HG03378 (cell line): ENCODE results near the gene HDAC7.

Source experiments
- ATAC-seq: cut with Tn5 transposase; IDR thresholded peaks from one replicate; pipeline ENCODE4 v1.9.1; 2021; ENCODE audit warnings: mild to moderate bottlenecking, moderate library complexity; ENCODE audit not compliant: unreplicated experiment

Gene HDAC7

GRCh38 chr12:47750229-47750798, 69.4 kb downstream of the HDAC7 start:
- no peak for ATAC-seq

- ATAC-seq, result no peak
These were observed 70.8 kb downstream of the HDAC7 start for GRCh38 chr12:47748899-47749298.

- ATAC-seq, result no peak
These were observed 71.2 kb downstream of the HDAC7 start for GRCh38 chr12:47748507-47748828.

GRCh38 chr12:47747596-47748506, 71.9 kb downstream of the HDAC7 start:
- no peak for ATAC-seq

- peak; percentile 42 for ATAC-seq
These were observed 72.6 kb downstream of the HDAC7 start for GRCh38 chr12:47747126-47747525.

- no peak for ATAC-seq
These were observed 73.2 kb downstream of the HDAC7 start for GRCh38 chr12:47746523-47746922.

- no peak for ATAC-seq
These were observed 73.6 kb downstream of the HDAC7 start for GRCh38 chr12:47746073-47746472.

GRCh38 chr12:47745485-47746041, 74.1 kb downstream of the HDAC7 start:
- no peak for ATAC-seq

- ATAC-seq, result no peak
These were observed 74.8 kb downstream of the HDAC7 start for GRCh38 chr12:47744778-47745436.

GRCh38 chr12:47744005-47744651, 75.6 kb downstream of the HDAC7 start:
- ATAC-seq, result no peak

- no peak for ATAC-seq
These were observed 76.3 kb downstream of the HDAC7 start for GRCh38 chr12:47743311-47743860.

- no peak for ATAC-seq
These were observed 77.4 kb downstream of the HDAC7 start for GRCh38 chr12:47742253-47742825.

- no peak for ATAC-seq
These were observed 78.4 kb downstream of the HDAC7 start for GRCh38 chr12:47741340-47741703.

GRCh38 chr12:47740606-47741339, 78.9 kb downstream of the HDAC7 start:
- no peak for ATAC-seq

GRCh38 chr12:47739979-47740378, 79.7 kb downstream of the HDAC7 start:
- ATAC-seq, result peak; percentile 52

- no peak for ATAC-seq
These were observed 80.4 kb downstream of the HDAC7 start for GRCh38 chr12:47739297-47739696.

- ATAC-seq, result no peak
These were observed 81.6 kb downstream of the HDAC7 start for GRCh38 chr12:47737936-47738594.

- no peak for ATAC-seq
These were observed 82.6 kb downstream of the HDAC7 start for GRCh38 chr12:47736877-47737676.

GRCh38 chr12:47736216-47736615, 83.5 kb downstream of the HDAC7 start:
- ATAC-seq, result no peak
